Peyer's patch (tissue), 4 donors: Measurements from ENCODE around the gene HPS6. TPM values are rescaled to one million over a fixed set of nuclear protein-coding genes. Genes with fewer than 3 reads are reported as not detected.
A peak's percentile ranks its signal among the peaks of the same experiment; 100 is the strongest.

Experiments
- DNase-seq, 3 donors: peaks; one replicate each; pipeline ENCODE4 v3.0.0-alpha.2; 2017 to 2019
- H3K27ac ChIP-seq, 4 donors: fragments of 200-600 bp; sonication (generic); one replicate each; pipeline ENCODE4 v1.5.1; 2016 to 2019
- H3K27me3 ChIP-seq, 2 donors: fragments of 200-600 bp; sonication (generic); one replicate each; pipeline ENCODE4 v1.5.1; 2019
- H3K36me3 ChIP-seq, 3 donors: fragments of 200-600 bp; sonication (generic); one replicate each; pipeline ENCODE4 v1.5.1; 2016 to 2019
- H3K4me1 ChIP-seq, 4 donors: fragments of 200-600 bp; sonication (generic); one replicate each; pipeline ENCODE4 v1.5.1; 2016 to 2019
- H3K4me3 ChIP-seq, 4 donors: fragments of 200-600 bp; sonication (generic); 1 replicate in 3 of 4; 2 replicates in 1 of 4; pipeline ENCODE4 v1.5.1; 2016 to 2019; ENCODE audit warnings: mild to moderate bottlenecking in 1 of 4
- H3K9me3 ChIP-seq, 4 donors: fragments of 200-600 bp; sonication (generic); one replicate each; pipeline ENCODE4 v1.5.1; 2016 to 2019; ENCODE audit warnings: mild to moderate bottlenecking in 1 of 4
- CTCF ChIP-seq, 6 experiments: fragments of 450-650 bp in 4 of 6; fragments of 200-600 bp in 2 of 6; sonication (generic) in 1 of 6; IDR thresholded peaks; one replicate each; pipeline ENCODE4 v1.5.1; 2017 to 2019; ENCODE audit warnings: antibody characterized with exemption in 6 of 6, mild to moderate bottlenecking in 3 of 6, moderate library complexity in 1 of 6
- POLR2A ChIP-seq, 2 donors: fragments of 450-650 bp; IDR thresholded peaks; one replicate each; pipeline ENCODE4 v1.5.1; 2017; ENCODE audit warnings: antibody characterized with exemption in 2 of 2, mild to moderate bottlenecking in 2 of 2, moderate library complexity in 2 of 2
- total RNA-seq, 4 donors: library from RNA; depleted of rRNA; stranded (reverse); fragments of >200 nt; gene quantifications; one replicate each; pipeline ENCODE4 v1.1.0, GENCODE V29; 2016

Gene HPS6
- total RNA-seq, 4 donors from 2014 or later = 19.8 to 33.4 (median 24.8) TPM

- H3K36me3 ChIP-seq = peaks cover 0 to 5% (median 0%) of the 10 kb centered on the region in 3 donors
- DNase-seq = peak; percentile 40 to 73 (median 56)
- peak overlapping the region; percentile 79 to 97 (median 92) for H3K4me3 ChIP-seq
- no peak for TF ChIP-seq CTCF (IDR thresholded peaks at IDR 0.05)
- TF ChIP-seq POLR2A (IDR thresholded peaks at IDR 0.05) = no peak
- H3K9me3 ChIP-seq = no peaks in the 10 kb centered on the region
- peaks cover 6 to 30% (median 13%) of the 10 kb centered on the region in 4 donors for H3K4me1 ChIP-seq
- peak overlapping the region; percentile 88 to 97 (median 94) for H3K27ac ChIP-seq
- H3K27me3 ChIP-seq = no peaks in the 10 kb centered on the region
These were observed 631 bp downstream of the HPS6 start for GRCh38 chr10:102065561-102066398.

GRCh38 chr10:102066399-102067088 is 1.4 kb downstream of the HPS6 start:
- TF ChIP-seq POLR2A (IDR thresholded peaks at IDR 0.05) = no peak
- no peak for TF ChIP-seq CTCF (IDR thresholded peaks at IDR 0.05)
- no peak for DNase-seq
- Histone ChIP-seq H3K27ac (peak overlapping the region; percentile 88 to 97 (median 94)), H3K4me1 (peaks cover 6 to 30% (median 13%) of the 10 kb centered on the region in 4 donors), H3K36me3 (peaks cover 0 to 5% (median 0%) of the 10 kb centered on the region in 3 donors), H3K27me3 (no peaks in the 10 kb centered on the region), H3K4me3 (peak overlapping the region; percentile 79 to 97 (median 92)), H3K9me3 (no peaks in the 10 kb centered on the region)

- peak overlapping the region in 2 of 4 donors; percentile 94 to 97 for H3K4me3 ChIP-seq
- peaks cover 0 to 5% (median 0%) of the 10 kb centered on the region in 3 donors for H3K36me3 ChIP-seq
- no peaks in the 10 kb centered on the region for H3K9me3 ChIP-seq
- H3K27ac ChIP-seq = no peak overlapping the region
- DNase-seq = no peak
- no peak for TF ChIP-seq CTCF (IDR thresholded peaks at IDR 0.05)
- TF ChIP-seq POLR2A (IDR thresholded peaks at IDR 0.05) = no peak
- H3K27me3 ChIP-seq = no peaks in the 10 kb centered on the region
- H3K4me1 ChIP-seq = peaks cover 6 to 30% (median 13%) of the 10 kb centered on the region in 4 donors
These were observed 2.2 kb downstream of the HPS6 start for GRCh38 chr10:102067091-102067916.

- Histone ChIP-seq H3K36me3 (peaks cover 0 to 5% (median 0%) of the 10 kb centered on the region in 3 donors), H3K4me1 (peaks cover 6 to 30% (median 13%) of the 10 kb centered on the region in 4 donors), H3K4me3 (no peak overlapping the region), H3K27ac (no peak overlapping the region), H3K27me3 (no peaks in the 10 kb centered on the region), H3K9me3 (no peaks in the 10 kb centered on the region)
- no peak for TF ChIP-seq POLR2A (IDR thresholded peaks at IDR 0.05)
- TF ChIP-seq CTCF (IDR thresholded peaks at IDR 0.05) = no peak
- no peak for DNase-seq
These were observed 3.1 kb downstream of the HPS6 start for GRCh38 chr10:102068216-102068615.

DNA sequence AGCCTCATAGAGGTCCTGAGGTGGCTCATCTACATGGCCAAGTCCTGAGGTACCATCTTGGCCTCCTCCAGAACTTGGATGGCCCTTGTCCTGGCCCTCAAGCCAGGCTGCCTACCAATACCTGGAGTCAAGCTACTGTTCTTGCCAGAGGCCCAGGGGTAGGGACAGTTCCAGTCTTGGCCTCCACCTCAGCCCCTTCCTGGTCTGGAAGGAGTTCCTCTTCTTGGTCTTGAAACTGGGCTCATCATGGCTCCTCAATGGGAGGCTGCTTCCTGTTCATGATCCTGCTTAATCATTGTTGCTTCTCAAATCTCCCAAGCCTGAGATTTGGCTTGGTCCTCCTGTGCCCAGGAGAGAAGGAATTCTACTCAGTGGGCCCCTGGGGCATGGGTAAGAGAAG is 3.9 kb downstream of the HPS6 start:
- H3K27me3 ChIP-seq = no peaks in the 10 kb centered on the region
- H3K27ac ChIP-seq = no peak overlapping the region
- DNase-seq = no peak
- H3K4me3 ChIP-seq = no peak overlapping the region
- peaks cover 6 to 30% (median 13%) of the 10 kb centered on the region in 4 donors for H3K4me1 ChIP-seq
- no peaks in the 10 kb centered on the region for H3K9me3 ChIP-seq
- TF ChIP-seq POLR2A (IDR thresholded peaks at IDR 0.05) (no peak), CTCF (IDR thresholded peaks at IDR 0.05) (no peak)
- H3K36me3 ChIP-seq = peaks cover 0 to 5% (median 0%) of the 10 kb centered on the region in 3 donors
